ENCODE data around the gene NEXN. TPM values are rescaled to one million over a fixed set of nuclear protein-coding genes. Genes with fewer than 3 reads are reported as not detected.

The NEXN gene
- total RNA-seq, 1 donor from 2014 or later, result 26.4 TPM

- Histone ChIP-seq H3K4me3 (no peak overlapping the region), H3K27me3 (no peaks in the 10 kb centered on the region), H3K9me3 (no peaks in the 10 kb centered on the region), H3K4me1 (no peaks in the 10 kb centered on the region), H3K36me3 (peaks cover 6% of the 10 kb centered on the region), H3K27ac (no peak overlapping the region)
- ATAC-seq (no peak), DNase-seq (no peak)
- intact Hi-C loops (cut with DNase I), result no loop called here
- TF ChIP-seq CTCF (IDR thresholded peaks at IDR 0.05), result no peak
These were observed 38.3 kb upstream of the NEXN start for GRCh38 chr1:77850082-77850481.

- Histone ChIP-seq H3K36me3 (peaks cover 12% of the 10 kb centered on the region), H3K27me3 (no peaks in the 10 kb centered on the region), H3K4me1 (no peaks in the 10 kb centered on the region), H3K27ac (no peak overlapping the region), H3K9me3 (no peaks in the 10 kb centered on the region), H3K4me3 (no peak overlapping the region)
- intact Hi-C loops (cut with DNase I), result no loop called here
- ATAC-seq (no peak), DNase-seq (no peak)
- no peak for TF ChIP-seq CTCF (IDR thresholded peaks at IDR 0.05)
These were observed 30.9 kb upstream of the NEXN start for GRCh38 chr1:77857552-77857951.

GRCh38 chr1:77858725-77859124, 29.7 kb upstream of the NEXN start:
- DNase-seq, result no peak
- H3K27me3 ChIP-seq, result no peaks in the 10 kb centered on the region
- no peaks in the 10 kb centered on the region for H3K4me1 ChIP-seq
- H3K4me3 ChIP-seq, result no peak overlapping the region
- H3K27ac ChIP-seq, result no peak overlapping the region
- H3K36me3 ChIP-seq, result peaks cover 19% of the 10 kb centered on the region
- no peaks in the 10 kb centered on the region for H3K9me3 ChIP-seq
- intact Hi-C loops (cut with DNase I), result no loop called here
- no peak for ATAC-seq
- no peak for TF ChIP-seq CTCF (IDR thresholded peaks at IDR 0.05)

- Histone ChIP-seq H3K9me3 (no peaks in the 10 kb centered on the region), H3K27me3 (no peaks in the 10 kb centered on the region), H3K27ac (no peak overlapping the region), H3K4me1 (no peaks in the 10 kb centered on the region), H3K36me3 (peaks cover 23% of the 10 kb centered on the region), H3K4me3 (no peak overlapping the region)
- intact Hi-C loops (cut with DNase I), result no loop called here
- TF ChIP-seq CTCF (IDR thresholded peaks at IDR 0.05), result no peak
- no peak for DNase-seq
- no peak for ATAC-seq
These were observed 29.2 kb upstream of the NEXN start for GRCh38 chr1:77859248-77859647.

GRCh38 chr1:77866296-77866695, 22.1 kb upstream of the NEXN start:
- TF ChIP-seq CTCF (IDR thresholded peaks at IDR 0.05), result no peak
- H3K9me3 ChIP-seq, result no peaks in the 10 kb centered on the region
- no peaks in the 10 kb centered on the region for H3K27me3 ChIP-seq
- no peaks in the 10 kb centered on the region for H3K4me1 ChIP-seq
- intact Hi-C loops (cut with DNase I), result no loop called here
- ATAC-seq (no peak), DNase-seq (no peak)
- no peak overlapping the region for H3K27ac ChIP-seq
- H3K4me3 ChIP-seq, result no peak overlapping the region
- peaks cover 49% of the 10 kb centered on the region for H3K36me3 ChIP-seq

- intact Hi-C loops (cut with DNase I), result no loop called here
These were observed 15.8 kb upstream of the NEXN start for GRCh38 chr1:77872645-77873044.

More at GRCh38 chr1:77872645-77873044, 15.8 kb upstream of the NEXN start:
- Histone ChIP-seq H3K9me3 (no peaks in the 10 kb centered on the region), H3K36me3 (peaks cover 20% of the 10 kb centered on the region), H3K4me3 (no peak overlapping the region), H3K4me1 (no peaks in the 10 kb centered on the region), H3K27me3 (no peaks in the 10 kb centered on the region), H3K27ac (no peak overlapping the region)
- no peak for TF ChIP-seq CTCF (IDR thresholded peaks at IDR 0.05)
- ATAC-seq, result no peak
- DNase-seq, result no peak
